HG03457 (cell line): ENCODE data around the gene NELFA.

Experiments
- ATAC-seq: cut with Tn5 transposase; IDR thresholded peaks from one replicate; pipeline ENCODE4 v1.9.1; 2021; ENCODE audit warnings: moderate number of reproducible peaks; ENCODE audit not compliant: unreplicated experiment

Gene NELFA

DNA sequence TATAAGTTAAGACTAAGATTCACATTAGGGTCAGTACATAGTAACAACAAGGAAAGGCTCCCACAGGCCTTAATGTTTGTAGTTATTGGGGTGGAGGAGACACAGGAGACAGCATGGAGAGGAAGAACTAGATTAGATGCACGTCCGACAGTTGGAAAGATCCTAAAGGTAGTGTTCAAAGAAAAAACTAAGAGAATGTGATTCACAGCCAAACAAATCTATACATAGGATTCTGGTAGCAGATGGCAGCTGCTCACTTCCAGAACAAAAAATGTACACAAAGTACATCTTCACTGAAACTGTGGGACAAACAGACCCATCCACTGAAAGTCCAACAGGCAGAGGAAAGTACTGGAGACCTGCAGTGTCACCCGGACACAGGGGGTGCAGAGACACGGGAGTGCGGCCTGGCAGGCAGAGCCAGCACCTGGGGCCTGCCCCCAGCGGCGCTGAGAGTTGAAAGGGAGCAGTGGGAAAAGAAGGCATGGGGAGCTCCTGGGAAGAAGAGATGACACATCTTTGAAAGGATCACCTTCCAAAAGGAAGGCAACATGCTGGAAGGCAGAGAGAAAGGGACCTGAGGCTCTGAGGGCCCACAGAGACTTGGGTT lies 40.0 kb downstream of the NELFA start:
- ATAC-seq: no peak

DNA sequence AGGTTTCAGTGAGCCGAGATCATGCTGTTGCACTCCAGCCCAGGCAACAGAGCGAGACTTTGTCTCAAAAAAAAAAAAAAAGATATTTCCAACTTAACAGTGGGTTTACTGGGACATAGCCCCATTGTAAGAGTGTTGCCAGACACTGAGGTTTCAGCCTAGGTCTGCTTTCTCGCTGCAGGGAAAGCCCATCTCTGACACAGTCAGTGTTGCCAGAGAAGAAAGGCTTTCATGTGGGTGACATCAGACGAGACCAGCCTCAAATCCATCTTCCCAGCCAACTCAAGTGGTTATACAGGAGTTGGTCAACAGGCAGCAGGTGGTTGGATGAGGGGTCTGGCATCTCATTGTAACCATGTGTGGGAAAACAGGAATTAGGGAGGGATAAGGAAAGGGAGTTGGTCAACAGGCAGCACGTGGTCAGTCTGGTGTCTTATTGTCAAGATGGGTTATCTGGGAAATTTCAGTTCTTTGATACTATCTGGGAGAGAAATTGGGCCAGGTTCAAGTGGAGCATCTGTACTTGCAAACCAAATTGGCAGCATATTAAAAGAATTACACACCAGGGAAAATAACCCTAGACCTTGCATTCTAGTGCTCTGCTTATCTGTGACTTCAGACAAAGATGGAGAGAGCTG lies 41.1 kb downstream of the NELFA start:
- no peak for ATAC-seq

DNA sequence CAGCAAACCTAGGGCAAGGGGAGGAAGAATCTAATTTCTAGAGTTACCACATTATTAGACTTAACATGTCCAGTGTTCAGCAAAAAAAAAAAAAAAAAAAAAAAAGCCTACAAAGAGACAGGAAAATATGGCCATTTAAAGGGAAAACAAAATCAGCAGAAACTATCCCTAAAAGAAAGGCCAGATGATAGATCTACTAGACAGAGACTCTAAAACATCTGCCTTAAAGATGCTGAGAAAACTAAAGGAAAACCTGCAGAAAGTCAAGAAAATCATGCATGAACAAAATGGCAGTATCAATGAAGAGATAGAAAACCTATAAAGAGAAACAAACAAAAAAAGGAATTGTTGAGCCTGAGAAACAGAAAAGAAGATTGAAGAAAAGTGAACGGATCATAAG lies 43.8 kb downstream of the NELFA start:
- no peak for ATAC-seq

- ATAC-seq: no peak
These were observed 44.3 kb downstream of the NELFA start for GRCh38 chr4:1964443-1964842.

GRCh38 chr4:1962980-1963379 lies 45.8 kb downstream of the NELFA start:
- ATAC-seq: no peak

DNA sequence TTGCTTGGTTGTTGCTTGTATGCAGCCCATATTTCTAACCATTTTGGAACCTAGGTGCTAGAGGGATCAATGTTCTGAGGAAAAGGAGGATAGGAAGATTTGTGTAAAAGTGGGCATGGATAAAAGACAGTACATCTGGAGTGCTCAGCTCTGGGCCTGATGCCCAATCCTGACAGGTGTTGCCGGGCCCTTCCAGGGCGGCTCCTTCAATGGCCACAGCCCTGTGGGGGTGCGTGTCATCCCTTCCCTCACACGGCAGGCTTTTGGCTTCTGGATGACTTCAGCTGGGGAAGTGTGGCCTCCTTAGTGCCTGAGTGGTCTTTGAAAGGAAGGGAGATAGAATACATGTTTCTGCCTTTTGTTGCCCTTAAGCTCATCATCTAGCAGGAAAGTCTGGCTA lies 47.2 kb downstream of the NELFA start:
- no peak for ATAC-seq

DNA sequence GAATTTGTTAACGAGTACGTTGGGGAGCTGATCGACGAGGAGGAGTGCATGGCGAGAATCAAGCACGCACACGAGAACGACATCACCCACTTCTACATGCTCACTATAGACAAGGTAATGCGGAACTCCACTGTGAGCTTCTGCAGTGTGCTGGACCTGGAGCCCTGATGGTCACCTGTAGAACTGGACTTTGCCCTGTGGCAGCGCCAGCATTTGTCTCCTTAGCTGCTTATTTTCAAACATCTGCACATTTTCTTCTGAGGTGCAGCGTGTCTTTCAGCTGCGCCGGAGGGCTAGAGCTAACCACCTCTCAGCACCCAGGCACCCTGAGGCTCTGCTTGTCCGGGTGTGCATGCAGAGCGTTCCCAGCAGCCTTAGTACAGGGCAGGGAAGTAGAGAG lies 47.7 kb downstream of the NELFA start:
- no peak for ATAC-seq

- no peak for ATAC-seq
These were observed 48.5 kb downstream of the NELFA start for GRCh38 chr4:1960170-1960825.

GRCh38 chr4:1959104-1959384 lies 49.7 kb downstream of the NELFA start:
- no peak for ATAC-seq

- ATAC-seq: no peak
These were observed 50.3 kb downstream of the NELFA start for GRCh38 chr4:1958276-1959103.

GRCh38 chr4:1956631-1957030 lies 52.1 kb downstream of the NELFA start:
- no peak for ATAC-seq

- no peak for ATAC-seq
These were observed 55.4 kb downstream of the NELFA start for GRCh38 chr4:1953335-1953734.

DNA sequence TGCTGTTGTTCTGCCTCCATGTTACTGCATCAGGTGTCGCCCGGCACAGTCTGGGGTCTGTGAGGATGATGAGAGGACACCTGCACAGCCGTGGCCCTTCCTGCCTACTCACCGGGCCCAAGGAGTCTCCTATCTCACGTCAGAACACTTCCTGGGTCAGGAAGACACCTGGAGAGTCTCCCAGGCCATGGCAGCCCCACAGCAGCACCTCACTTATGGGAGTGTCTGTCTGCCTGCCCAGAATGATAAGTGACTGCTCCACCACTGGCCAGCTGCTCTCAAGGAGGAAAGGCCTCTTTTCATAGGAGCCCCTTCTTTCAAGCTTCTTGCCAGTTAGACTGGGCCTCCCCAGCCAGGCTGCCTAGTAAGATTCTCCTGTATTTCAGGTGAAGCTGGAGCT lies 56.1 kb downstream of the NELFA start:
- ATAC-seq: no peak

DNA sequence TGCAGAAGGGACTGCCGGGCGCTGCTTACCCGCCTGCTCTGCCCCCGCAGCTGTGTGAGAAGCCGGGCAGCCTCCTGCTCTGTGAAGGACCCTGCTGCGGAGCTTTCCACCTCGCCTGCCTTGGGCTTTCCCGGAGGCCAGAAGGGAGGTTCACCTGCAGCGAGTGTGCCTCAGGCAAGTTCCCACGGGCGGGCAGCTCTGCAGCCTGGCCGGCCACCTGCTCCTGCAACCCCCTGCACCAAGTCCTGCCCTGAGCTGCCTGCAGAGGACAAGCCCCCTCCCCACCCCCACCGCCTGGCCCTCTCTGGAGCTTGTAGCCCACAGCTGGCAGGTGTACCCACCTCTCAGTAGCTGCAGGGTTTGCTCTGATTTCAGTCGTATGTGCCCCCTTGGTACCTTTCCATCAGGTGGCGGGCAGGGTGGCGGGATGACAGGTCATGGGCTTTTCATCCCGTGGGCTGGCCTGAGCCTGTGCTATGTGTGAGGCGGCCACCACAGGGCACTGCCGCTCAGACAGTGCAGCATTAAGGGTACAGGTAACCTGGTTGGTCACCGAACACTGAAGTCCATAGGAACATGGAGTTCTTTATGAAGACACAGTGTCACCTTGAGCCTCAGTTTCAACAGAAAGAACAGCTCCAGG lies 56.6 kb downstream of the NELFA start:
- no peak for ATAC-seq

- no peak for ATAC-seq
These were observed 58.4 kb downstream of the NELFA start for GRCh38 chr4:1950369-1950768.

- no peak for ATAC-seq
These were observed 59.8 kb downstream of the NELFA start for GRCh38 chr4:1948892-1949436.

GRCh38 chr4:1948232-1948631 lies 60.5 kb downstream of the NELFA start:
- ATAC-seq: no peak

DNA sequence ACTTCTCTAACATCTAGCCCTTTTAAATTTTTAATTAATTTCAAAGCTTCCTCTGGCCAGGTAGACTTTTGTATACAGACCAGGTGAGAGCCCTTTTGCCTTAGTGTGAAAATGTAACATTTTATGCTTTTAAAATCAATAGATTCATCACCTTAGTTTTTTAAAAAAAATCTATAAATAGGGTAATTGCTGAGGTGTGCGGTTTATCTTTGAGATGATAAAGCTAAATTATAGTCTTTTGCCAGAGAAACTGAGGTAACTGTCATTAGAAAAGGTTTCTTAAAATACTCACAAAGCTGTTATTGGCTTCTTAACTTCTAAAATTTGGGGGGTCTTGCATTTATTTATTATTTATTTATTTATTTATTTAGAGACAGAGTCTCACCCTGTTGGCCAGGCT lies 62.9 kb downstream of the NELFA start:
- no peak for ATAC-seq

GRCh38 chr4:1945124-1945895 lies 63.5 kb downstream of the NELFA start:
- no peak for ATAC-seq

- ATAC-seq: no peak
These were observed 64.8 kb downstream of the NELFA start for GRCh38 chr4:1943928-1944327.
